Activated CD8-positive, alpha-beta memory T cell treated with anti-CD3 and anti-CD28 coated beads for 1 hour (primary cell): Measurements from ENCODE around the gene IL1R1.
A peak's percentile ranks its signal among the peaks of the same experiment; 100 is the strongest.
"Not testable (repeated sequence)": the region's sequence is repeated elsewhere in the genome, so short reads cannot be mapped to it uniquely, and the experiment has no call there.

Source experiments
- DNase-seq, 2 donors: peaks; one replicate each; pipeline ENCODE4 v3.0.0-alpha.2; 2020; ENCODE audit warnings: low read depth in 1 of 2; ENCODE audit errors: extremely low read depth in 1 of 2

Gene IL1R1, protein sequence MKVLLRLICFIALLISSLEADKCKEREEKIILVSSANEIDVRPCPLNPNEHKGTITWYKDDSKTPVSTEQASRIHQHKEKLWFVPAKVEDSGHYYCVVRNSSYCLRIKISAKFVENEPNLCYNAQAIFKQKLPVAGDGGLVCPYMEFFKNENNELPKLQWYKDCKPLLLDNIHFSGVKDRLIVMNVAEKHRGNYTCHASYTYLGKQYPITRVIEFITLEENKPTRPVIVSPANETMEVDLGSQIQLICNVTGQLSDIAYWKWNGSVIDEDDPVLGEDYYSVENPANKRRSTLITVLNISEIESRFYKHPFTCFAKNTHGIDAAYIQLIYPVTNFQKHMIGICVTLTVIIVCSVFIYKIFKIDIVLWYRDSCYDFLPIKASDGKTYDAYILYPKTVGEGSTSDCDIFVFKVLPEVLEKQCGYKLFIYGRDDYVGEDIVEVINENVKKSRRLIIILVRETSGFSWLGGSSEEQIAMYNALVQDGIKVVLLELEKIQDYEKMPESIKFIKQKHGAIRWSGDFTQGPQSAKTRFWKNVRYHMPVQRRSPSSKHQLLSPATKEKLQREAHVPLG

DNA sequence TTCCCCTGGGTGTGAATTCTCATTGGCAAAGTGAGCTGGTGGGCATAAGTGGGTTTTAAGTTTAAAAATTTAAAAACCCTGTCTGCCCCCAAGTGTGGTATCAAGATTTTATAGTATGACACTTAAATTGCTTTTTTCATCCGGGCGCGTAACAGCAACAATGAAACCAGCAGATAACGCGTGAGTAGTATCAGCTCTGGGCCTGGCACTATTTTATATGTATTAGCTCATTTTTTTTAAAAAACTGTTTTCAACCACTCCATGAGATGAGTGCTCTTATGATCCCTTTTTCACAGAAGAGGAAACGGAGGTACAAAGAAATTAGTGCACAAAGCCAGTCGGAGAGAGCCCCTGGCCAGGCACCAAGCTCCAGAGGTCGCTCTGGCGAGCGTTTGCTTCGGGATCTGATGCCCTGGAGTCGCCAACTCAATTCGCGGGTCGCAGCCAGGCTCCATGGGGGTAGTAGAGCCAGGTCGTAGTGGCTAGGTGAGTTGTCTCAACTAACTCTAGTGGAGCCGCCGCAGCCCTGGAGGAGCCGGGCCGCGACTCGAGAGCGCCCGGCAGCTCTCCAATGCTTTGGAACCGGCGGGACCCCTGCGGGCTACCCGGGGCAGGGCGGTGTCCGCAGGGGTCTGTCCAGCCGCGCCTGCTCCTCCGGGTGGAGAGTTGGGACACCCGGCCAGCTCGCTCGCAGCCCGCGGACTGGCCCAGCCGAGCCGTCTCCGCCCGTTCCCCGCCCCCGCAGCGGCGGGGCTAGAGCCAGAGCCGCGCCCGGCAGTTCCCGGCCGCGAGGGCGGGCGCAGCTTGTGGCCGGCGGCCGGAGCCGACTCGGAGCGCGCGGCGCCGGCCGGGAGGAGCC, at the start of gene IL1R1:
IL1R1 (plus strand) TSS at position 777 of the 859 bp plus-strand sequence. CDS start 14,979 bp downstream, outside the sequence.
- DNase-seq, result no peak

DNA sequence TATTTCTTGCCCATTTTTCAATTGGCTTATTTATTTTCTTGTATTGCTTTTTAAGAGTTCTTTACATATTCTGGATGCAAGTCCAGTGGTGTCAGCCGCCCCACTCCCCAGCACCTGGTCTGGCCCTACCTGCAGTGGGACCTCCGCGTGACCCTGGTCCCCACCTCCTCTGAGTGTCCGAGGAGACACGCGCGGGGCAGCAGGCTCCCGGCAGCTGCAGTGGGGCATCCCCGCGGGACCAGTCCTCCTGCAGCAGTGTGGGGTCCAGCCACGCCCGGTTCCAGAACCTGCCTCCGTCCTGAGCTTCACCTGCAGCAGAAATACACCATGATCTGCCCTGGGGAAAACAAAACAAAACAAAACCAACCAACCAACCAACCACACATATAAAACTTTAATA, 48.9 kb upstream of the IL1R1 start:
- DNase-seq, result no peak

DNA sequence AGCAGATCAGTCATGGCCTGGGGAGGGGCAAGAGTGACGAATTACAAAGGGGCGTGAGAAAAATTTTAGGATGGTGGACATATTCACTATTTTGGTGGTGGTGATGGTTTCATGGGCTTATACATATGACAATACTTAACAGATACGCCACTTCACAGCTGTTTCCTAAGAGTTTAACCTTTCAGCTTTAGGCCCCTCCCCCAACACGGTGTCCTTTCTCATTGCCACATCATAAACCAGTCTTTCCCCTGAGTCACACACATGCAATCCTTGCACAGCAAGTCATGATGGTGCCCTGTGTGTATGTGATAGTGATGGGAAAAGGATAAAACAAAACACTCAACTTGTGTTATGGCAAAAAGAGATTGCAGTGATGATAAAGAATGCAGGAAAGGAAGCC, 47.6 kb upstream of the IL1R1 start:
- DNase-seq, result no peak

DNA sequence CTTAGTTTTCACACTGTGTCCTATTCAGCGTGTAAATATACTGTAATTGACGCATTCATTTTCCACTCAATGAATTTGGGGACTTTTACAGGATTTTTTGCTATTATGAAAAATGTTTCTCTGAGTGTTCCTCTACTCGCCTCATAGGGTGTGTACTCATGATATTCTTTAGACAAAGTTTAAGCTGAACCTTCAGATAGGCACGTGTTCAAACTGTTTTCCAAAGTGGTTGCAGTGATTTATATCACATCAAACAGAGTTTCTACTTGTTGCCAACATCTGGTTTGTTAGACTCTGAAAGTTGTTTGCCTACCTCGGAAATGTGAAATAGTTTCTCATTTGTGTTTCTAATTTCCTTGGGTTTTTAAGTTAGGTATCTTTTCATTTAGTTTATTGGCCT, 46.4 kb upstream of the IL1R1 start:
- no peak for DNase-seq

DNA sequence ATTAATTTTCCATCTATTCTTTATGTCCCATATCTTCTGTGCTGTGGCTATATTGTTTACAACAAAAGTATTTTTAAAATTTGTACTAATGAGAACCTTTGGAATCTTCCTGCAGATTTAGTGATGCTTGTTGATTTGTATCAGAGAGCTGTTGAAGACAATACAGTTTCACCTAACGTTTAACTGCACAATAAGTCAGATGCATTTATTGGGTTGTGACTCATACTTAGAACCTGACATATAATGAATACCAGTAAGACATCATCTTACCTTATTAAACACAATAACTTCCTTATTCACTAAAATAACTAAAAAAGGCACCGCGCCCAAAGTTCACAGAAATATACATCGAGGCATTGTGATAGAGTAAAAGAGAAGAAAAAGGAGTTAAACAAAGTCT, 43.8 kb upstream of the IL1R1 start:
- no peak for DNase-seq

DNA sequence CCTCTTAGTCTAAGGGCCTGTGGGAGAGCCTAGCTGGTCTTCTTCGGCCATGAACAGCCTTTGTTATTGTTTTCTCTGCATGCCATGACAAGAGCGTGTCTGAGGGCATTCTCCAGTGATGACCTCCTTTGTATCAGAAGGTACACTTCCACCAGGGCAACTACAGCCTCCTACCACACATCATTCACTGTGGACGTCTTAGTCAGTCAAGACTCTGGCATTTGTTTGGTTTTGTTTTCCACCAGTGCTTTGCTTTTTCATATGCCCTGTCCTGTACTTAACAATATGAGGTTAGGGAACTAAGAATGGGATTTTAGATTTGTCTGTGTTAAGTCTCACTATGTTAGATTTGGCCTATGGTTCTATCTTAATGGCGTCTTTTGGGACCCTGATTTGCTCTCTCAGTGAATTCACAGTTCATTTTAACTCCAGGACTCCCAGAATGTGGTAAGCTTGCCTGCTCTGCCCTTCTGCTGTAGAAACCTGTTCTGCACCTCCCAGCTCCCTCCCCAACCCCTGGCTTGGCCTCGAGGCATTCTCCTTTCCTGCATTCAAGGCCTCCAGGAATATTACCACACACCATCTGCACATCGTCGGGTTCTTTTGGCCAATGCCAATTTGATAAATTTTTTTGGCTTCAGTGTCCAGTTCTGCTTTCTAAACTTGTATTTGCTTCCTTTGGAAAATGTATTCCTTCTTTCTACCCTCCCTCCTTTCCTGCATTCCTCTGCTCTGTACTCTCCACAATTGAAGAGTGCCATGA, 42.8 kb upstream of the IL1R1 start:
- DNase-seq, result no peak

DNA sequence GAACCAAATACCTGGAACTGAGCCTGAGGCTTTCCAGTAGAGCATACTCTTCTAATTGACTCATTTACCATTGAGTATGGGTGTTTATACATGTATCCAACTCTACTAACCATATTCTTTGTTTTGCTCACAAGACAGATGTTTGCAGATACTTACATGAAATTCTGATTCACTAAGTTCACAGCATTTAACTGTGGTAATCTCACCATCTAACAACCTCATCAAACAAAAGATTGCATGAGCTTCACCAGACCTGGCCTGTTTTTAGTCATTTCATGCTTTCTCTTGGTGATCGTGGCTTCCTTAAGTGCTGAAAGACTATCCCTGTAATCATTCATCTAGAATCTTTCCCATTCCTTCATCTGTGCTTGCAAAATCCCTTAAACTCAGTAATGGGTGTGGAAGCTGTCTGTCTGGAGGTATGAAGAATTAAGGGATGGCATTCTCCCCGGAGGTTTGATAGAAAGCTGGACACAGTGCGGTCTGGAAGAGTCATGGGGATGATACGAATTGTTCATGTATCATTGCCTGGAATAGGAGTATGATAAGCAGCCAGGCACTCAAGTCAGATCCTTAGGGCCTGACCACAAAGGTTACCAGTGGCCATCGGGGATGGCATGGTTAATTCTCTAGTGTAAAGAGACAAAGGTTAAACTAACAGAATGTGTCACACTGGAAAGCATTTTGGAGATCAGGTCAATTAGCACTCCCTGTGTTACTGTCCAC, 42.0 kb upstream of the IL1R1 start:
- no peak for DNase-seq

DNA sequence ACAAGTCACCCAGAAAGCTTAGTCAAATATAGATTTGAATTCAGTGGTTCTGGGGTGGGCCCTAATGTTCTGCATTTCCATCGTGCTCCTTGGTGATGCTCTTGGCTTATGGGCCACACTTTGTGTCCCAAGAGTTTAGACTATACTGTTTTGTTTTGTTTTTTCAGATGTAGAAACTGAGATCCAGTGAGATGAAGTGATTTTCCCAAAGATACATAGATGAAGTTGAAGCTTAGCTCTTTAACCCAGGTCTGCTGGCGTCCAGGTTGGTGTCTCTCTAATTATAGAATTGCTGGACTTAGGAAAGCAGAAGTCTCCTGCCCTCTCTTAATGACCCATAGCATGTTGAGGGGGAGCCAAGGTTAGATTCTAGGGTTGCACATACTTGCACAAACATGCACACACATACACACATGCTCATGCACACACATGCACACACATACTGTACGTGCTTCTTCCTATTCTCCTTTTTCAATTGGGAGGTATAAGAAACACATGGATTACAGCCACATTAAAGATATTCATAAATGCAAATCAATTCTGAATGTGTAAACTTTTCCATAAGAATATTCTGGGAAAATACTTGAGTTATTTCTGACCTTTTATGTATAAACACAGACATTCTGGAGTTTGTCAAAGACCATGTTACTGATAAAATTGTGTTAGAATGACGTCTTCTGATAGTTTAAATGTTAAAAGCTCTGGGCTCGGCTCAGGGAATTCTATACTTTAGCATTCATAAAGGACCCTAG, 41.3 kb upstream of the IL1R1 start:
- no peak for DNase-seq

DNA sequence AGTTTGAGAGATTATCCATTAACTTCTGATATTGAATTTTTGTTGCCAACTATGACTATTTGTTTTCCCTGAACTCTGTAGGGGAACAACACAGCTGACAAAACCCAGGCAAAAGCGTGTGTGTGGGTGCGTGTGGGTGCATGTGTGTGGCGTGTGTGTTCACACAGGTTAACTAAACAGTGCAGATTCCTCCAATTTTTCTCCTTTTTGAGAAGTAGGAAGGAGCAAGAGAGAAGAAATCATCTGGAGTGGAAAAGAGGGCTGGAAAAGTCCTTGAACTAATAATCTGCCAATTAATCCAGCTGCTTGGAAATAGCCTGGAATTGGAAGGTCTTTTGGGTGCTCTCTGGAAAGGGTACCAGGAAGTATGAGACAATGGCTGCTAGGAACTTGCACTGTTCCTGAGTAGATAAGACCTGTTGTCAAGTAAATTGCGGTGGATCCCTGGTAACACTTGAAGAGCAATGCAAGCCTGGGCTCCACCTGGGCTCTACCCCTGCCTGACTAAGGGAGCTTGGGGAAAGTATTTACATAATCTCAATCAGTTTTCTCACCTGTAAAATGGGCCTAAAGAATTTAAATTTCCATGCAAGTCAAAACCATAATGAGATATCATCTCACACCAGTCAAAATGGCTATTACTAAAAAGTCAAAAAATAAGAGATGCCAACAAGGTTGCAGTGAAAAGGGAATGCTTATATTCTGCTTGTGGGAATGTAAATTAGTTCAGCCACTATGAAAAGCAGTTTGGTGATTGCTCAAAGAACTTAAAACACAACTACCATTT, 40.5 kb upstream of the IL1R1 start:
- DNase-seq, result no peak

DNA sequence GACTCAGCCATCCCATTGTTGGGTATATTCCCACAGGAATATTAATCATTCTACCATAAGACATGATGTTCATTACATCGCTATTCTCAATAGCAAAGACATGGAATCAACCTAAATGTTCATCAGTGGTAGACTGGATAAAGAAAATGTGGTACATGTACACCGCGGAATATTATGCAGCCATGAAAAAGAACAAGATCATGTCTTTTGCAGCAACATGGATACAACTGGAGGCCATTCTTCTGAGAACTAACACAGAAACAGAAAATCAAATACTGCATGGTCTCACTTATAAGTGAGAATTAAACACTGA, 40.0 kb upstream of the IL1R1 start:
- DNase-seq, result not testable (repeated sequence)

DNA sequence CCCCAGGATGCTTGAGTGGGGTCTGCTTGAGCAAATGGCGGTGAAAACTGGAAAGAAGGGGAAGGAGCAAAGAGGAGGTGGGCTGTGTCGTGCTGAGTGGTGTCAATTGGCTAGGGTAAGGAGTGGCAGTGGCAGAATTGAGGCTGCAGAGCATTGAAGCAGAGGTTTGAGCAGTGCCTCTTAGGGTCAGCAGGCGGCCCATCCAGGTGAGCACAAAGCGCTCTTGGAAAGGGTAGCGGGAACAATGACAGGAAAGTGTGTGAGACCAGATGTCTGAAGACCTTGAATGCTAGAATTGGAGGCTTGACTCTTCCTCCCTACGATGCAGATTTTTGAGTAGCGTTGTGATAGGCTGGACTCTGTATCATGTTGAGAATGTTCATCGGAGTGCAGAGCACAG, 39.3 kb upstream of the IL1R1 start:
- no peak for DNase-seq

DNA sequence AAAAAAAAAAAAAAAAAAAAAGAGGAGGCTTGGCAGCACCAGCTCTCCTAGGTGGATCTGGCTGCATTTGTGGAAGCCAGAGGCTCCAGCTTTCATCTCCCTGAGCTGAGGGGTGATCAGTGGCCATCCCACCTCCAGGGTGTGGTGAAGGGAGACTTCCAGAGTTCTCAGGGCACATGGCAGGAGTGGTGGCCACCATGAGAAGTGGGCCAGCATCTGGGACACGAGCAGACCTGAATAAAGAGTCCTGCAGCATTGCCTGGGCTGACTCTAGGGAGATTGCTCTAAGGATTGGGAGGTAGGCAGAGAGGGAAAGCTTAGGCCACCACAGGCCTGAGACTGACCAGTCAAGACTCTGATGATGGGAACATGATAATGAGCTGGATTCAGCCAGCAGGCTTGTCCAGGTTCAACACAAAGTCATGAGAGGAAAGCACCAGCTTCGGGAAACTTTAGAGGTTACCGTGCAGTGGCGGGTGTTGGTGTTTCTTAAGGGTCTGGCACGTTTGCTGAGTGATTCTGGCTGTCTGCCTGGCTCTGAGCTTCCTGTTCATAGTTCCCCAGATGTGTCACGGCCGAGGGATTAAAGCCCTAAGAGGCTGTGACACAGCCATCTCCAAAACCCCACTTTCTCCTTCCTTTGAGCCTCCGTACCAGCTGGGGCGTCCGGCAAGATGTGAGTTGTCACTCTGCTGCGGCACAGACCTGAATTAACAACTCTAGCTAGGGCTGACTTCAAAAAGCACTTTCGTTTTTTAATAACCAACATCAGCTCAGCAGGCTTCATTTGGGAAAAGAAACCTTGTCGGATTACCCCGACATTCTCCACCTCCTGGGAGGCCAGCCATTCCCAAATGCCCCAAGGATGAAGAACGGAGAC, 38.3 kb upstream of the IL1R1 start:
- DNase-seq, result peak; percentile 11 to 13

DNA sequence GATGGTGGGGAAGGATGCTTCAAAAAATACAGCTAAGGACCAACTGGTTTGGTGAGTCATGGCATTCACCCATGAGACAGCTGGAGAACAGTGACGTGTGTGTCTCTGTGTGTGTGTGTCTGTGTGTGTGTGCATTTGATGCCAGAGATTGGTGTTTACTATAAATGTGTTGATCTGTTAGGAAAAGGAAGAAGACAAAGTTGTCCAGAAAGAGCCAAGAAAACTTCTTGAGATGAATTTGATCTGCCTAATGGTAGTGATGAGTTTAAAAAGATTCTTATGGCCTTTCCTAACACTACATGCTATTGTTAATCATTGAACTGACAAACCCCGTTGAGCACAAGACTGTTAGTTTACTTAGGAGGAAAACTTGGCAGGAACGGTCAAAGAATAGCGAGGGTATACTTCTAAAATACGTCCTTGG, 36.4 kb upstream of the IL1R1 start:
- no peak for DNase-seq

DNA sequence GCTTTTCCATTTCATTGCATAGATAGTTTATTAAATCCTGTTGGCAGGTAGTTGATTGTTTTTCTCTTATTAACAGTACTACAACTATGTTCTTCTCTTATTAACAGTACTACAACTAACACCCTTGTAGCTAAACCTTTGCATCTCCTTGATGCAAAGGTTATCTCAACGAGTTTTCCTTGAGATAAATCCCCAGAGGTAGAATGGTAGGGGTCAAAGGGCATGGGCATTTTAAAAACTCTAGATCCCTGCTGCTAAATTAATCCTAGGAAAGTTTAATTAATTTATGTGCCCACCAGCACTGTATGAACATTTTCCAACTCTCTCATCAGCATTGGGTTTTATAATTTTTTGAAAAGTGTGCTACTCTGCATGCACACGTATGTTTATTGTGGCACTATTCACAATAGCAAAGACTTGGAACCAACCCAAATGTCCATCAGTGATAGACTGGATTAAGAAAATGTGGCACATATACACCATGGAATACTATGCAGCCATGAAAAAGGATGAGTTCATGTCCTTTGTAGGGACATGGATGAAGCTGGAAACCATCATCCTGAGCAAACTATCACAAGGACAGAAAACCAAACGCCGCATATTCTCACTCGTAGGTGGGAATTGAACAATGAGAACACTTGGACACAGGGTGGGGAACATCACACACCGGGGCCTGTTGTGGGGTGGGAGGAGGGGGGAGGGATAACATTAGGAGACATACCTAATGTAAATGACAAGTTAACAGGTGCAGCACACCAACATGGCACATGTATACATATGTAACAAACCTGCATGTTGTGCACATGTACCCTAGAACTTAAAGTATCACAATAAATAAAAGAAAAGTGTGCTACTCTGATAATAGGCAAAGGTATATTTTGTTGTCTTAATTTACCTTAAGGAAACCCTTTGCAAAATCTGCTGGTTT, 35.5 kb upstream of the IL1R1 start:
- DNase-seq, result not testable (repeated sequence)

DNA sequence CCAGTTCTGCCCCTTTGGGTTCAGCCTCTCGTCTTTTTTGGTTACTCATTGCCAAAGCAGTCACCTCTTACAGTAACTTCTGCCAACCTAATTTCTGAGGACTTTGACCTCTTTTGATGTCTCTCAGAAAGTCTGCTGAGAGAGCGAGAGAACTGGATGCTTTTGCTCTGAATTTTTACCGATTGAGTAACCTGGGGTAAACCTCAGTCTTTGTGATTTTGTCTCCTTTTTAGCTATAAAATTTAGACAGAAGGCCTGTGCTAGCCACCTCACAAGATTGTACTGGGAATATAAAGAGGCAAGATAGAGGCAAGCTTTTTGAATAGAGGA, 34.8 kb upstream of the IL1R1 start:
- DNase-seq, result no peak

DNA sequence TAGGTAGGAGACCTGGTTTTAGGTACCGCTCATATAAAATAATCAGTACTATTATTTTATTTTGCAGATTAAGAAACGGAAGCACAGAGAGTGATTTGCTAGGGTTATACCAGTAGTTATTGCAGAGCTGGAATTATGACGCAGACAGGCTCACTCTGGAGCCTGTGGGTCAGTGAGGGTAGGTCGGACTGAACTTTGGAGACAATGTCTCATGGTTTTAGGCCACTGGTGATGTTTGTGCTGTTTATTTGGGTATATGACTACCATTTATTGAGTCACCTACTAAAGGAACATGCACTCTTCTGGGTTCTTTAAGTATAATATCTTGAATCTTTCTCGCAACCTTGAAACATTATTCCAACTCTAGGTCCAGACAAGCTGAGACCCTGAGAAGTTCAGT, 33.5 kb upstream of the IL1R1 start:
- no peak for DNase-seq

DNA sequence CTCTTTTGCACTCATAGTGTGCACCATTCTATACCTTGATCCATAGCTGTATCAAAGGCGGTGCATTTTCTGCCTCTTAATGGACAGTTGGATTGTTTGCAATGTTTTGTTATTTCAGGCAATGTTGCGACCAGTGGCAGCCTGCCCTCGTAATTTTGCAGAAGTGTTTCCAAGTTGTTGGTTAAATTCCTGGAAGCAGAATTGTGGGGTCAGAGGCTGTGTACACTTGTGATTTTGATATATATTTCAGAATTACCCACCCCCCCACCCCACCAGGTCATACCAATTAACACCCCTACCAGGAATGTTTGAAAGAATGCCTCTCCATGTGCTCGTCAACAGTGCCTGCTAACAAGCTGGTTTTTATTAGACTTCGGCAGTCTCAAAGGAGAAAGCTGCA, 32.4 kb upstream of the IL1R1 start:
- no peak for DNase-seq
